WTC11 (cell line): ENCODE data around the gene SLC22A12.

Source experiments
- ATF1 ChIP-seq: sonication (generic); formaldehyde crosslinking; IDR thresholded peaks from 2 replicates; pipeline ENCODE4 v1.8.1; 2023; ENCODE audit warnings: mild to moderate bottlenecking, moderate library complexity, missing genetic modification reagents
- CREM ChIP-seq: sonication (generic); formaldehyde crosslinking; IDR thresholded peaks from 2 replicates; pipeline ENCODE4 v1.8.1; 2022; ENCODE audit warnings: mild to moderate bottlenecking, missing genetic modification reagents, moderate library complexity
- E2F1 ChIP-seq: sonication (generic); formaldehyde crosslinking; IDR thresholded peaks from 2 replicates; pipeline ENCODE4 v1.8.0; 2022; ENCODE audit warnings: mild to moderate bottlenecking, missing genetic modification reagents
- ESRRA ChIP-seq: sonication (generic); formaldehyde crosslinking; IDR thresholded peaks from 2 replicates; pipeline ENCODE4 v1.8.1; 2022; ENCODE audit warnings: mild to moderate bottlenecking, missing genetic modification reagents, borderline replicate concordance
- HMGXB4 ChIP-seq: sonication (generic); formaldehyde crosslinking; IDR thresholded peaks from 2 replicates; pipeline ENCODE4 v1.8.1; 2023; ENCODE audit warnings: mild to moderate bottlenecking, moderate library complexity, missing genetic modification reagents
- JUN ChIP-seq: sonication (generic); formaldehyde crosslinking; IDR thresholded peaks from 2 replicates; pipeline ENCODE4 v1.8.0; 2023; ENCODE audit warnings: mild to moderate bottlenecking, missing genetic modification reagents
- USF2 ChIP-seq: sonication (generic); formaldehyde crosslinking; IDR thresholded peaks from 2 replicates; pipeline ENCODE4 v1.8.1; 2023; ENCODE audit warnings: mild to moderate bottlenecking, missing genetic modification reagents, moderate library complexity
- ZNF281 ChIP-seq: sonication (generic); formaldehyde crosslinking; IDR thresholded peaks from 2 replicates; pipeline ENCODE4 v1.8.0; 2023; ENCODE audit warnings: mild to moderate bottlenecking, missing genetic modification reagents

GRCh38 chr11:64598106-64598796 is 7.2 kb downstream of the SLC22A12 start:
- no peak for TF ChIP-seq HMGXB4
- no peak for TF ChIP-seq JUN (CRISPR knock-in tag)
- no peak for TF ChIP-seq E2F1 (CRISPR knock-in tag)
- TF ChIP-seq ZNF281 (CRISPR knock-in tag), result no peak
- no peak for TF ChIP-seq CREM (CRISPR knock-in tag)
- no peak for TF ChIP-seq ATF1 (CRISPR knock-in tag)
- TF ChIP-seq ESRRA, result no peak
- TF ChIP-seq USF2 (CRISPR knock-in tag), result no peak
